Cortex of kidney (tissue), 1 donor: ENCODE results near the gene CEP70.
"Not testable (repeated sequence)": the region's sequence is repeated elsewhere in the genome, so short reads cannot be mapped to it uniquely, and the experiment has no call there.

Source experiments
- DNase-seq: peaks from one replicate; lab custom pipeline; 2025; lab: John Stamatoyannopoulos, UW

Gene CEP70

DNA sequence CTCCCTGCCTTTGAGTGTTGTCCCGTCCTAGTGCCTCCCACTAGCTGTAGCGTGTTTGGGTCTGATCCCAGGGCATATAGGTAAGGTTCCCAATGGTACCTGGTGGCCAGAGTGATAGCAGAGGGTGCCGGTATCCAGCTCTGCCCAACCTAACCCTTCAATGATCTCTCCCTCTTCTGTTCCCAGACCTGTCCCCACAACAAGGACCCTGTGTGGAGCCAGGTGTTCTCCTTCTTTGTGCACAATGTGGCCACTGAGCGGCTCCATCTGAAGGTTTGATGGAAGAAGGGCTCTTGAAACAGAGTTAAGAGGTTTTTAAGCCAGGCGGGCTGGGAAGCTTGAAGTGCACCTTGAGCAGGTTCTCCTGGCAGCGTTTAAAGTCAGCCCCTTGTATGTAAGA is 124.2 kb downstream of the CEP70 start:
- DNase-seq = no peak

- no peak for DNase-seq
These were observed 125.2 kb downstream of the CEP70 start for GRCh38 chr3:138468886-138469285.

DNA sequence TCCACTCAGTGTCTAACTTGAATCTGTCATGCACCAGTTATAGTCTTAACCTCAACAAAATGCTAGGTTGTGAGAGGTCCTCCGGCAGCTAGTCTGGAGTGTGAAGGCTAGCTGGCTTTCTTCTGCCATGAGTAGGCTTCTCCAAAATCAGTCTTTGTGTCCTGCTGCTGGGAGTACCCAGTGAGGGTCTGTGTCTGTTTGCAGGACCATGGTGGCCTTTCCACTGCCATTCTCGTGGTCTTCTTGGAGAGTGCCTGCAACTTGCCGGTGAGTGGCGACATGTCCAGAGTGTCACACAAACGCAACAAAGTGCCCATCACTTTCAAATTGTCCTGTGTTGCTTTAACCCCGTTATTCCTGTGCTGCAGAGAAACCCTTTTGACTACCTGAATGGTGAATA is 125.6 kb downstream of the CEP70 start:
- no peak for DNase-seq

GRCh38 chr3:138467931-138468330 is 126.1 kb downstream of the CEP70 start:
- DNase-seq = no peak

- no peak for DNase-seq
These were observed 128.1 kb downstream of the CEP70 start for GRCh38 chr3:138465925-138466324.

DNA sequence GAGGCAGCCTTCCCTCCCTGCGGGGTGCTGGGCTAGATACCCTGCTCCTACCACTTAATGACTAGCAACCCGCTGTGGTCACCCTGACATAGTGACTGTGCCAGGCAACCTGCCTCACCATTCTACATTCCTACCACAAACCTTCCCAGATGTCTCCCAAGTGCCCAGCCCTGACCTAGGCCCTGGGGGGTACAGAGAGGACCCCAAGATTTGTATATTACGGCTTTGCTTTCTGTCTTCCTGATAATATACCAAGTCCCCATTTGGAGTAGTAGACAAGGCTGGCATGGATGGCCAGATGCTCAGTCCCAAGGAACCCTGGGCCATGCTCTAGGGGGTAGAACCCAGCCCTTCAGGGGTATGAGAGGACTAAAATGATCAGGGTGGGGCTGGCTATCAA is 128.6 kb downstream of the CEP70 start:
- DNase-seq = no peak

DNA sequence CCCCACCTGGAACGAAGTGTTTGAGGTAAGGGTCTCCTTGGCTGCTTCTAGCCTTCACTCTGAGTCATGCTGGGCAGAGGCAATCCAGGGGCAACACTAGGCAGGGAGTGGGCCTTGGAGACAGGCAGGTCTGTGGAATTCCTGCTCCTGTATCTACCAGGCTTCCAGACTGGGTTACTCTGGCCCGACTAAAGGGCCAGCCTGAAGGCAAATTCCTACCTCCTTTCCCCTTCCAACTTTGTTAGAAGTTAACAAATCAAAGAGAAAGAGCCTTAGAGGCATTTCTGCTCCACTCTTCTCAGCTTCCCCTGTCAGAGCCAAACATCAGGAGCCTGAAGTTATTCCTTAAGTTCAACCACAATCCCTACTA is 129.6 kb downstream of the CEP70 start:
- no peak for DNase-seq

DNA sequence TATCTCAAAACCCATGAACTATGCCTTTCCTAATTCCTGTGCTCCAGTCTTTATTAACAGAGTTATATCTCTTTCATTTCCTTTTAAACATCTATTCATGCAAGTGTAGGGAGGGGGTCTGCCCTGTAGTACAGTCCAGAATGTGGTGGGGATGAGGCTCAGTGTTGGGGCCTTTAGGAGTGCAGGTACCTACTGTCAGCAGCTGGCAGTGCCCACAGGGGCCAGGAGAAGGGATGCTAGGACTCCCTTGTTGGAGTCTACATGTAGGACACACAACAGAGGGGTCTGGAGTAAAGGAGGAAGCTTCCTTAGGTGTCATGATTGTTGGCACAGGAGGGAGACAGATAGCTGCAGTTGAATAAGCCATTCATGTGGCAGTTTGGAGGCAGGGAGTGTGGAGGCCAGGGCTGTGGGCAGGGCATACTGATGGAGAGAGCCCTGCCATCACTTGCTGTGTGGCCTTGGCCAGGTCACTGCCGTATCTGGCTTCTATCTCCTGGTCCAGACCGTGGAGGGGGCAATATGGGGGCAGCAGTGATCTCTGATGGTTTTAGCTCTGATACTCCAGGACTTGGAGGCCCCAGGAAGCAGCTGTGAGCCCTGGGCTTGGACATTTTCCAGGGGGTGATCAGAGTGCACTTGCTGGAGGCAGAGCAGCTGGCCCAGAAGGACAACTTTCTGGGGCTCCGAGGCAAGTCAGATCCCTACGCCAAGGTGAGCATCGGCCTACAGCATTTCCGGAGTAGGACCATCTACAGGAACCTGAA is 130.2 kb downstream of the CEP70 start:
- DNase-seq = no peak

- DNase-seq = no peak
These were observed 132.2 kb downstream of the CEP70 start for GRCh38 chr3:138461896-138462295.

DNA sequence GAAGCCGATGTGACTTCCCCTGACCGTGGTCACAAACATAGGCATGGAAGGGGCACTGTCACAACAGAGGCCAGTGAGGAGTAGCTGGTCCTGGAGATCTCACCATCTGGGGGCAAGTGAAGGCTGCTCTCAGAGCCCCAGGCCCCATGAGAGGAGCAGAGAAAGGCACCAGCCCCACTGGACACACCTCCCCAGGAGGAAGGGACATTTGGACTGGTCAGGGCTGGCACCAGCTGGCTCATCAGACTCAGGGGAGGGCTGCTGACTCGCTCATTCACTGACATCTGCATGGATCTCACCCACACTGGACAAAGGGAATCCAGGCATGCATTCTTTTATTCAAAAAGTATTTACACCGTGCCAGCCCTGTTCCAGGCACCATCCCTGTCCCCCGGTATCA is 132.8 kb downstream of the CEP70 start:
- no peak for DNase-seq

GRCh38 chr3:138460536-138461205 is 133.4 kb downstream of the CEP70 start:
- no peak for DNase-seq

DNA sequence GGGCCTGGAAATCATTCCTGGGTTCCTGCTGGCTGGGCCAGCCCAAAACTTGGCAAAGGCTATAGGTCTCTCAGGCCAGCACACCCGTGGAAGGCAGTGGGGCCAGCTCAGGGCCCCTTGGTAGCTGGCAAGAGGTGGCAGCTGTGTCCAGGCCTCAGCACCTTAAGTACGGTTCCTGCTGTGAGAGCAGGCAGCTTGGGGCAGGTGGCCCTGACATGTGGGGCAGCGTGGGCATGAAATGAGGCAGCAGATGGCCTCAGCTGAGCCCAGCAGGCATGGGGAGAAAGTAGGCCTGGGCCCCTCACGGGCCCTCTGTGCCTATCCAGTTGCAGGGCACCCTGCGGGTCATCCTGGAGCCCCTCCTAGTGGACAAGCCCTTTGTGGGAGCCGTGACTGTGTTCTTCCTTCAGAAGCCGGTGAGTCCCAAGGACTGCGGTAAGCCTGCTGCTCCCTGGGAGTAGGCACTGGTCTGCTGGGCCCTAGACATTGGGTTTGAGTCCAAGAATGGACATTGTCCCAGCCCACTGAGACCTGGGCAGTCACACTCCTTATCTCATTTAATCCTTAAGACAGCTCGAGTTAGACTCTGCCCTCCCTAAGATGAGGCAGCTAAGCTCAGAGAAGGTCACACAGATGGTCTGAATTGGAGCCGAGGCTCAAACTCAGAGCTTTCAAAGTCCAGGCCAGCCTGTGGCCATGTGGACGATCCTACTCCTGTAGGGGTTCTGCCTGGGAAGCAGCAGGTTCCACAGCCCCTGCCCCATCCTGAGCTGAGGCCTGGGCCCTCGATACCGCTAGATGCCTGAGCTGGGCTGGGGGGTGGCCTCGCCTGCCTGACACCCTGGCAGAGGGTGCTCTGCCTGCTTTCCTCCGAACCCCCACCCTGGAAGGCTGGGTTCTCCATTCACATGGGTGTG is 134.2 kb downstream of the CEP70 start:
- DNase-seq = no peak

- no peak for DNase-seq
These were observed 135.1 kb downstream of the CEP70 start for GRCh38 chr3:138458774-138459499.

DNA sequence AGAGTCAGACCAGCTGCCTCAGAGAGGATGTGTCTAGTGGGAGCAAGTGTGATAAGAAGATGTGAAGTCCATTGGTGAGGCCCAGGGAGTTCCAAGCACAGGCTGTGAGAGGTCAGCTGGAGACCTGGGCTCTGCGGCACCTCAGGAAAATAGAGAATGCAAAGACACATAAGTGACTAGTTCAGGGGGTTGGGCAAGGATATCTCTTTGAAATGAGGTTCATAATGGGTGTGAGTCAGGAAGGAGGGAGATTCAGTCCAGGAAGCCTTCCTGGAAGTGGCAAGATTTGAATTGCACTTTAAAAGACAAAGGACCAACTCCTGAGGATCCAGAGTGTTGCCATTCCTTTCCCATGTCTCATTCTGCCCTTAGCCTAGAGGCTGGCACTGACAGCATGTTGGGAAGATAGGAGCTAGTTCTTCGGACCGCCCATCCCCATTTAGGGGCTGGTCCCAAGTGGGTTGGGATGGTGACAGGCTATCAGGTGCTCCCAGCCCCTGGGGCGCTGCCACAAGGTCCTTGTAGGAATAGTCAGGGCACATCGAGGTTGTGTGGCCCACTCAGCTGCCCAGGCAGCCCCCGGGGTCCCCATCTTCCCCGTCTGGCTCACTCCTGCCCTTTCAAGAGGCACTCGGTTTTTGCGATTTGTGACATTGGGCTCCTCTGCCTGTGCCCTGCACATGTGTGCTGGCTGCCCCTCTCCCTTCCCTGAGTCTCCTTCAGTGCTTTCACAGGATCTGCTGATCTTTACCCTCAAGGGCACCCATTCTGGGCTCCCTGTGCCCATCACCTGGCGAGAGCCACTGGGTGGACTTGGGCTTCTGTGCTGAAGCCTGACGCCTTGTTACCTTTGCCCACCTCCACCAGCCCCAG is 136.0 kb downstream of the CEP70 start:
- no peak for DNase-seq

DNA sequence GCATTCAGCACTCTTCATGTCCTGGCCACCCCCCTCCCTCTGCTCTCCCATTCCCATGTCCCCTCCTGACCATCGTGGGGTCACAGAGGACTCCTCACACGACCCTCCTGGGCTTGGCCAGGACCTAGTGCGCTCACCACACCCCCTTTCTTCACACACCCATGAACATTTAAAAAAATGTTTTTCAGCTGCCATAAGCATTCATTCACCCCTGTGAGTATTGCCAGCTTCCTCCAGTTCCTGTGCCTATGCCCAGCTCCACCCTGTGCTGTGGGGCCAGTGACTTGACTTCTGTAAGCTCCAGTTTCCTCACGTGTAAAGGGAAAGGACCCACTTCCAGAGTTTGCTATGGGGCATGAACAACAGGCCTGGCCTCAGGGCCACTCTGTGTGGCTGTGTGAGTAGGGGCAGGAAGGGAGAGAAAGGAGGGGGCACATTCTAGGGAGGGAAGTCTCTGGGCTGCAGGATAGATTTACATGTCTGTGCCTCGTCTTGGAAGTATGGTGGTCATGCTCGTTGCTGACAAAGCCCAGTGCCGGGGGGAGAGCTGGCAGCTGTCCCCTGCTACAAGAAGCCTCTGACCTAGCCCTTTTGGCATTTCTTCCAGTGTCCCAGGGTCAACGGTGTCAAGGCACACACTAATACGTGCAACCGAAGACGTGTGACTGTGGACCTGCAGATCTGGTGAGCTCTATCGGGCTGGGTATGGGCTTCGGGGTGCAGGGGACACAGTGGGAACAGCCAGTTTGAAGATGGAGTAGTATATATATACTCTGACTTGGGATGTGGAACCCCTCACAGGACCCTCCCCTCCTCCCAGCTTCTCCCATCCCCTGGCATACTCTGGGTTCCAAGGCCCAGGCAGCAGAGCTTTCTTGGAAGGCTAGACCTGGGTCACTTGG is 136.8 kb downstream of the CEP70 start:
- DNase-seq = no peak

DNA sequence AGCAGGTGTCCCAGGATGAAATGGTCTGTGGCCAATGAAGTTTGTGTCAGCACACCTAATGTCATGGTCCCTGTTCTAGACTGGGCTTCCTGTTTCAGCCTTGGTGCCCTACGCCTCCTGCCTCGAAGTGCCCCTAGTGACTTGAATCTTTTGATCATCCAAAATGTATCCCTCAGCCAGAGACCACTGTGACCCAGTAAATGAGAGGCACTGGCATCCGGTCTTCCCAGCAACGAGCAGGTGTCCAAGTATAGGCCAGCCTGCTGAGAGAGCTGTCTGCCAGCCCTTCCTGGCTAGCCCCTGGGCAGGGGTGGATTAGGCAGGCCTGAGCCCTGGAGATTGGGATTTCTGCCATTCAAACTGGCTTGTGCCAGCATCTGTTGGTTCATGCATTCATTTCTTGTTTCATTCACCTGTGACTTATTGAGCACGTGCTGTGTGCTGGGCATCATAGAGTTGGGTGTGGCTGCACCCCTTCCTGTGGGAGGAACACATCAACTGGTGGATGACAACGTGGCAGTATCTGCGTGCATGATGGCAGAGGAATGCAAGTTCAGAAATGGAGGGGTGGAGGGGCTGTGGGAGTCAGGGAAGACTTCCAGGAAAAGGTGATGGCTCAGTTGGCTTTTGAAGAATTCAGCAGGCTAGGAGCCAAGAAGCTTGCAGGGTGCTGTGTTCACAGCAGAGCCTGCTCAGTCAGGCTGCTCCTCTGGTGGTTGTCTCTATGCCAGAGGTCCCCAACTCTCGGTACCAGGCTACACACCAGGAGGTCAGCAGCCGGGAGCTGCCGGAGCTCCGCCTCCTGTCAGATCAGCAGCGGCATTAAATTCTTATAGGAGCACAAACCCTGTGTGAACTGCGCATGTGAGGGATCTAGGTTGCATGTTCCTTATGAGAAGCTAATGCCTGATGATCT is 138.0 kb downstream of the CEP70 start:
- DNase-seq = no peak

GRCh38 chr3:138453940-138454339 is 140.1 kb downstream of the CEP70 start:
- not testable (repeated sequence) for DNase-seq

GRCh38 chr3:138452436-138452835 is 141.6 kb downstream of the CEP70 start:
- DNase-seq = no peak
